SK-N-SH (cell line): ENCODE measurements around the gene PKD2L1.
"Not testable (repeated sequence)": the region's sequence is repeated elsewhere in the genome, so short reads cannot be mapped to it uniquely, and the experiment has no call there.

Experiments
- CTCF ChIP-seq: fragments of 200-600 bp; sonication (generic); IDR thresholded peaks from 2 replicates; pipeline ENCODE4 v1.6.1; 2017; ENCODE audit warnings: antibody characterized with exemption, mild to moderate bottlenecking, moderate library complexity
- EZH2phosphoT487 ChIP-seq: fragments of 200-600 bp; sonication (generic); IDR thresholded peaks from 2 replicates; pipeline ENCODE4 v1.6.1; 2017; ENCODE audit warnings: low read depth, mixed run types, mild to moderate bottlenecking, antibody characterized with exemption, moderate library complexity, borderline replicate concordance
- GABPA ChIP-seq: IDR thresholded peaks from 2 replicates; pipeline ENCODE4 v1.4.0; 2012; ENCODE audit warnings: low read depth, mild to moderate bottlenecking
- GATA2 ChIP-seq: sonication (generic); formaldehyde crosslinking; IDR thresholded peaks from 2 replicates; pipeline ENCODE4 v1.5.0; 2020; ENCODE audit warnings: mild to moderate bottlenecking, missing genetic modification reagents
- IRF3 ChIP-seq: fragments of 150-350 bp; IDR thresholded peaks from 2 replicates; pipeline ENCODE4 v1.6.1; 2016; ENCODE audit warnings: mild to moderate bottlenecking, low read depth, low read length
- MAX ChIP-seq: IDR thresholded peaks from 2 replicates; pipeline ENCODE4 v1.4.0; 2012; ENCODE audit warnings: low read depth
- POLR2AphosphoS5 ChIP-seq: IDR thresholded peaks from 2 replicates; pipeline ENCODE4 v1.6.1; 2012; ENCODE audit warnings: low read depth, low read length
- REST ChIP-seq: IDR thresholded peaks from 2 replicates; pipeline ENCODE4 v1.6.1; 2012; ENCODE audit warnings: mild to moderate bottlenecking, low read depth, low read length, moderate library complexity
- RXRA ChIP-seq: IDR thresholded peaks from 2 replicates; pipeline ENCODE4 v1.4.0; 2012; ENCODE audit warnings: low read depth, mild to moderate bottlenecking, borderline replicate concordance
- TCF12 ChIP-seq: IDR thresholded peaks from 2 replicates; pipeline ENCODE4 v1.4.0; 2012
- TEAD4 ChIP-seq: IDR thresholded peaks from 2 replicates; pipeline ENCODE4 v1.4.0; 2012; ENCODE audit warnings: mild to moderate bottlenecking, borderline replicate concordance; ENCODE audit not compliant: insufficient read depth

- not testable (repeated sequence) for TF ChIP-seq GATA2 (CRISPR knock-in tag); IRF3; GABPA; CTCF; POLR2AphosphoS5; TEAD4; EZH2phosphoT487; TCF12; RXRA; REST; MAX
Observed at GRCh38 chr10:100301123-100301522, 28.9 kb downstream of the PKD2L1 start.
